Fibroblast of skin of abdomen (primary cell): ENCODE measurements around the gene RNPEP. TPM values are rescaled to one million over a fixed set of nuclear protein-coding genes. Genes with fewer than 3 reads are reported as not detected.
"Not testable (repeated sequence)": the region's sequence is repeated elsewhere in the genome, so short reads cannot be mapped to it uniquely, and the experiment has no call there.

Source experiments
- DNase-seq: peaks from one replicate; pipeline ENCODE4 v3.0.0-alpha.2; 2013
- polyA plus RNA-seq, 2 experiments: library from polyadenylated mRNA; unstranded; fragments of 120-200 nt; gene quantifications; one replicate each; pipeline ENCODE4 v1.2.1, GENCODE V29; 2013; ENCODE audit not compliant: insufficient read length in 2 of 2

RNPEP gene, protein sequence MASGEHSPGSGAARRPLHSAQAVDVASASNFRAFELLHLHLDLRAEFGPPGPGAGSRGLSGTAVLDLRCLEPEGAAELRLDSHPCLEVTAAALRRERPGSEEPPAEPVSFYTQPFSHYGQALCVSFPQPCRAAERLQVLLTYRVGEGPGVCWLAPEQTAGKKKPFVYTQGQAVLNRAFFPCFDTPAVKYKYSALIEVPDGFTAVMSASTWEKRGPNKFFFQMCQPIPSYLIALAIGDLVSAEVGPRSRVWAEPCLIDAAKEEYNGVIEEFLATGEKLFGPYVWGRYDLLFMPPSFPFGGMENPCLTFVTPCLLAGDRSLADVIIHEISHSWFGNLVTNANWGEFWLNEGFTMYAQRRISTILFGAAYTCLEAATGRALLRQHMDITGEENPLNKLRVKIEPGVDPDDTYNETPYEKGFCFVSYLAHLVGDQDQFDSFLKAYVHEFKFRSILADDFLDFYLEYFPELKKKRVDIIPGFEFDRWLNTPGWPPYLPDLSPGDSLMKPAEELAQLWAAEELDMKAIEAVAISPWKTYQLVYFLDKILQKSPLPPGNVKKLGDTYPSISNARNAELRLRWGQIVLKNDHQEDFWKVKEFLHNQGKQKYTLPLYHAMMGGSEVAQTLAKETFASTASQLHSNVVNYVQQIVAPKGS
- polyA plus RNA-seq (2013, experiment 1 of 2; ENCODE audit: insufficient read length), result 77.5 TPM
- polyA plus RNA-seq (2013, experiment 2 of 2; ENCODE audit: insufficient read length), result 81.1 TPM

DNA sequence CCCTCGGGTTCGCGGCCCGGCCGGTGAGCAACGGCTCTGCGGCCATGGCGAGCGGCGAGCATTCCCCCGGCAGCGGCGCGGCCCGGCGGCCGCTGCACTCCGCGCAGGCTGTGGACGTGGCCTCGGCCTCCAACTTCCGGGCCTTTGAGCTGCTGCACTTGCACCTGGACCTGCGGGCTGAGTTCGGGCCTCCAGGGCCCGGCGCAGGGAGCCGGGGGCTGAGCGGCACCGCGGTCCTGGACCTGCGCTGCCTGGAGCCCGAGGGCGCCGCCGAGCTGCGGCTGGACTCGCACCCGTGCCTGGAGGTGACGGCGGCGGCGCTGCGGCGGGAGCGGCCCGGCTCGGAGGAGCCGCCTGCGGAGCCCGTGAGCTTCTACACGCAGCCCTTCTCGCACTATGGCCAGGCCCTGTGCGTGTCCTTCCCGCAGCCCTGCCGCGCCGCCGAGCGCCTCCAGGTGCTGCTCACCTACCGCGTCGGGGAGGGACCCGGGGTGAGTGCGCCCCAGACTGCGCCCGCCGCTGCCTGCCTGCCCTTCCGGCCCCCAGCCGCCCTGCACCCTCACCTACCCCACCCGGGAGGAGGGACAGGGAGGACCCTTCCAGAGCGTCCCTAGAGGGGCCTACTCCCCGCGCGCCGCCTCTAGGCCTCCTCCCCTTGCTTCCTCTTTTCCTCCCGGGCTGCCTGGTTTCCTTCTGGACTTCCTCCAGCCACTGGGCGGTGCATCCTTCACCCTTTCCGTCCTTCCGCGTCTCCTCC lies at the start of gene RNPEP:
Gene RNPEP, plus strand, starts transcription at position 26 of the 757 bp plus-strand sequence. Its CDS starts 19 bp downstream, at position 45.
- peak; percentile 69 for DNase-seq

- no peak for DNase-seq
Observed at GRCh38 chr1:201933840-201934430, 48.5 kb upstream of the RNPEP start.

DNA sequence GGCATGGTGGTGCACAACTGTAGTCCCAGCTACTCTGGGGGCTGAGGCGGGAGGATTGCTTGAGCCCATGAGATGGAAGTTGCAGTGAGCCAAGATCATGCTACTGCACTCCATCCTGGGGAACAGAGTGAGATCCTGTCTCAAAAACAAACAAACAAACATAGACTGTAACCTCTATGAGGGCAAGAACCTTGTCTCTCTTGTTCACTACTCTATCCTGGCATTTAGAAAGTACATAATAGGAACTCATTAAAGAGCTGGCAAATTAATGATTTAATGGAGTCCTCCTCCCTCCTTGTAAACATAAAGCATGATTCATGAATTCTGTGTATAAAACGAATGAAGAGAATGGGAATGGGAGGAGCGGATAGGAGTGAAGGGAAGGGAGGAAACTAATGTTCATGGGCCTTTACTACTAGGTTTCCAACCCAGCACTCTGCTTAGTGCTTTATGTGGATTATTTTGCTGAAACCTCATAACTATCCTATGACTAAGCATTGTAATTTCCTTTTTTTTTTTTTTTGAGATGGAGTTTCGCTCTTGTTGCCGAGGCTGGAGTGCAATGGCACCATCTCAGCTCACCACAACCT lies 44.7 kb upstream of the RNPEP start:
- DNase-seq, result peak; percentile 83

DNA sequence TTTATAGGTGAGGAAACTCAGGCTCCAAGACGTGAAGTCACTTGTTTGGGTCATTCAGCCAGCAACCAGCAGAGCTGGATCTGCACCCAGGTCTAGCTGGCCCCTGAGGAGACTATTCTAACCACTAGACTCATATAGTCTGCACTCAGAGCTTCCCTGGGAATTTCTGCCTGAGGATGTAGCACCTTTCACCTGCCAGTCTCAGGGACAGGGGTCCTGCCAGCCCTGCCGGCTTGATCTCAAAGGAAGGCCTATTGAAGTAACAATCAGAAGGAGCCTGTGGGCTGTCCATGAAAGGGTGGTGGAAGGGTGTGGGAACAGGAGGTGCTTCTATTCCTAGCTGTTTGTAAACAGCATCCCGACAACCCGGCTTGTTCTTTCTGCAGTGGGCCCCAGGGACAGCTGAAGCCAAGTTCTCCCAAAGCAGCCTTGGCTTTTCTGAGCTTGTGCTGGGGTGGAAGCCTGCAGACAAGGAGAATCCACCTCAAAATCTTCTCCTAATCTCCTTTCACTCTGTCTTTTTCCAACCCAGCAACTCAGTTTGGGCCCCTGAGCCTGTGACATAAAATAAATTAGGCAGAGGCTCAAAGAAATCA lies 43.9 kb upstream of the RNPEP start:
- no peak for DNase-seq

DNA sequence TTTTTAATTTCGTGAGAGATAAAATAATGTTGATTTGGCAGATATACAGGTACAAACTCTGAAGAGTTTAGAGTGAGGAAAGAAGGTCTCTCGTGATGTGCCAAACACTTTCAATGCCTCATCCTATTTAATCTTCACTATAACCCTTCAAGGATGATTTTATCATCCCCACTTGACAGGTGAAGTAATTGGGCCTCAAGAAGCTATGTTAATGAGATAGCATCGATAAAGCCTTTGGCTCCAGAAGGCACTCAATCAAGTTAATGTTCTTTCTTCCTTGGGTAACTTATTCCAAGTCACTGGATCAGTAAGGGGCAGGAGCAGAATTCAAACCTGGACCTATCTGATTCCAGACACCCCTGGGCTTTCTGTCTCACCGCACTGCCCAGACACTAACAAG lies 43.3 kb upstream of the RNPEP start:
- DNase-seq, result no peak

GRCh38 chr1:201939574-201939973 lies 42.9 kb upstream of the RNPEP start:
- DNase-seq, result no peak

DNA sequence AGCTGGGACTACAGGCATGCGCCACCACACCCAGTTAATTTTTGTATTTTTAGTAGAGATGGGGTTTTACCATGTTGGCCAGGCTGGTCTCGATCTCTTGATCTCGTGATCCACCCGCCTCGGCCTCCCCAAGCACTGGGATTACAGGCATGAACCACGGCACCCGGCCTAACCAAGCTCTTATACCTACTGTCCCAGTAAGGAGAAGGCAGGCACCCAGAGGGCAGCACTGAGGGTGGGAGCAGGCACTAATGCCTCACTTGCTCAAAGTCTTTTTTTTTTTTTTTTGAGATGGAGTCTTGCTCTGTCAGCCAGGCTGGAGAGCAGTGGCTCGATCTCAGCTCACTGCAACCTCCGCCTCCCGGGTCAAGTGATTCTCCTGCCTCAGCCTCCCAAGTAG lies 42.1 kb upstream of the RNPEP start:
- DNase-seq, result not testable (repeated sequence)

- DNase-seq, result no peak
Observed at GRCh38 chr1:201941420-201942128, 40.9 kb upstream of the RNPEP start.

DNA sequence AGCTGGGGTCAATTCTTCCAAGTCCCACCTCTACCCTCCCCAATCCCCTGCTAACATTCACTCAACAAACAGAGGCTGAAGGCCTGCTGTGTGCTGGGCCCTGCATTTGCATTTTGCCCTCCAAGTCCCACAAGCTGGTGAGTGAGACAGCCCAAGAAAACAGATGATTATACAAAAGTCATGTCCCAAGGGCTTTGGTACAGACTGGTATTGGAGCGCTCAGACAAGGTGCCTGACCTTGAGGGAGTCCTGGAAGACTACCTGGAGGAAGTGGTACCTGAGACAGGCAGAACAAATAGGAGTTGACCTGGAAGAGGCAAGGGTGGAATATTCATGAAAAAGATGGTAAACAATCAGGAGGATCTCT lies 40.3 kb upstream of the RNPEP start:
- DNase-seq, result no peak

DNA sequence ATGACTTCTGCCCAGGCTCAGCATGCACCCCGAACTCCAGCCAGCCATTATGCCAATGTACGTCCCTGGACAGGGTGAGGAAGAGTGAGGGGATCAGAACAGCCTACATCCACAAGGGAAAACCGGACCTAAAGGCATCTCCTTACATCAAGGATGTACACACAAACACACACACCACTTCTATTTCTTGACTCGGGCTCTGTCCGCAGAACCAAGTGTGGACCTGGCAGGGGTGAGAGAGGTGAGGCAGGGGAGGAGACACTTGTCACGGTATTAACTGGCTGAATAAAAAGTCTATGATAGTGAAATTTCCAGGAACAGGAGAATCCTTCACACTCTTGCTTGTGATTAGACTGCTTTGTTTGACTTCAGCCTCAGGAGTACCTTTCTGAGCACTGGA lies 38.4 kb upstream of the RNPEP start:
- no peak for DNase-seq

GRCh38 chr1:201944639-201945038 lies 37.8 kb upstream of the RNPEP start:
- DNase-seq, result no peak

- no peak for DNase-seq
Observed at GRCh38 chr1:201945157-201945556, 37.3 kb upstream of the RNPEP start.

DNA sequence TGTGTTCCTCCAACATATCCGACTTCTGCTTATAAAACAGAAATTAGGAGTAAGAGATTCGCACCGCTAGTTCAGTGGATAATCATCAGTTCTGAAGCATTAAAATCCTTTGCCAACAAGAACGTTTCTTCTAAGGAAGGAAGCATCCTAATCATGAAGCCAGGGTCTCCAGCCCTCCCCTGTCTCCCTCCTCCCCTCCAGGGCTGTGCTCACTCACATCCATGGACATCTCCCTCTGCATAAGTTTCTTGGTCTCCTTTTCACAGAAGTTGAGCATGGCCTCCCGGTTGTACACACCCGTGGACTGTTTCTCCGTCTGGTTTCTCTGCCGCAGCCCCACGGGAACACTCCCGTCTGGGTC lies 36.6 kb upstream of the RNPEP start:
- DNase-seq, result no peak

- peak; percentile 96 for DNase-seq
Observed at GRCh38 chr1:201946224-201946908, 36.1 kb upstream of the RNPEP start, which contains the start of gene LMOD1. TSS of gene LMOD1 (minus strand) at chr1:201946548. CDS start at chr1:201946340, 208 bp downstream.

DNA sequence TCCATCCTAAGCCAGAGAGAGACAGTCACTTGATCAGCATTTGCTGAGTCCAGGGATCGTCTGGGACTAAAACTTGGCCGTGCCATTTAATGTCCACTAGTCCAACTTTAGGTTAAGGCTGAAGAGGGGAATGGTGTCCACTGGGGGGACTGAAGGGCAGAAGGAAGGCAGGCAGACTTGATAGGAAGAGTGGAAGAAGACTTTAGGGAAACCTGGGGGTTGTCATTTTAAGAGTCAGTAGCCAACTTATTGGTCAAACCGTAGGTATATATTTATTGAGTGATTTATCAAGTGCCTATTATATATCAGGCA lies 34.8 kb upstream of the RNPEP start:
- DNase-seq, result no peak

- peak; percentile 47 for DNase-seq
Observed at GRCh38 chr1:201949491-201949890, 33.0 kb upstream of the RNPEP start.

GRCh38 chr1:201954263-201955008 lies 28.0 kb upstream of the RNPEP start:
- DNase-seq, result no peak

- peak; percentile 99 for DNase-seq
Observed at GRCh38 chr1:201955009-201955728, 27.3 kb upstream of the RNPEP start, which contains the start of gene TIMM17A. TSS of gene TIMM17A (plus strand) at chr1:201955503. CDS start at chr1:201955527, 24 bp downstream.

GRCh38 chr1:201955729-201956143 lies 26.7 kb upstream of the RNPEP start:
- no peak for DNase-seq
